ENCODE measurements around the gene FBP1. TPM values are rescaled to one million over a fixed set of nuclear protein-coding genes. Genes with fewer than 3 reads are reported as not detected.
A peak's percentile ranks its signal among the peaks of the same experiment; 100 is the strongest.

Gene FBP1
- total and polyA plus RNA-seq, 2 donors (not counting 3 experiments of a cell fraction or from before 2014, with no cell fraction given) = 2.5 to 3.8 TPM

GRCh38 chr9:94672811-94673487 lies 33.6 kb upstream of the FBP1 start:
- ChIA-PET CTCF (interaction anchor here (1.0 to 2.1 kb wide), 4 partner anchors 9 to 495 kb away, joined by 5 to 10 read pairs (median 8); no protein-coding TSS in a partner anchor), POLR2A (no interaction called here)
- Histone ChIP-seq H3K4me1 (ENCODE audit: control insufficient read depth, extremely low read depth, insufficient read depth, low read length) (peaks cover 6% of the 10 kb centered on the region), H3K9me1 (replicated peaks; ENCODE audit: control insufficient read depth, extremely low read depth, insufficient read depth, low read length) (no peaks in the 10 kb centered on the region), H3K4me2 (ENCODE audit: insufficient read depth, low read length) (no peak overlapping the region), H3K4me3 (replicated peaks in 1 of 3; ENCODE audit: insufficient read depth in 1 of 3, low read depth in 1 of 3, low read length in 3 of 3) (no peak overlapping the region), H3K9me3 (replicated peaks; ENCODE audit: control insufficient read depth, insufficient read depth, low read length) (no peaks in the 10 kb centered on the region), H4K20me1 (replicated peaks; ENCODE audit: control insufficient read depth, extremely low read depth, insufficient read depth, low read length) (no peaks in the 10 kb centered on the region), H3K27ac (ENCODE audit: insufficient read depth, low read depth, low read length) (no peak overlapping the region), H3K27me3 (ENCODE audit: control insufficient read depth in 2 of 2, insufficient read depth in 2 of 2, low read length in 2 of 2) (no peaks in the 10 kb centered on the region), H3K36me3 (ENCODE audit: control insufficient read depth in 2 of 2, extremely low read depth in 1 of 2, insufficient read depth in 2 of 2, low read length in 2 of 2) (no peaks in the 10 kb centered on the region), H3K9ac (replicated peaks; ENCODE audit: extremely low read depth, insufficient read depth, low read length) (no peak overlapping the region), H2AFZ (ENCODE audit: low read depth, low read length) (peak overlapping the region; percentile 73), H3K79me2 (ENCODE audit: control insufficient read depth, insufficient read depth, low read length) (no peaks in the 10 kb centered on the region)
- BruUV-seq (replicated peaks) = no TSS peak
- dilution Hi-C loops (cut with MboI; ENCODE audit: extremely low pct_ligation_motif_present, low sequenced_read_pairs) (loop anchor here (25.0 kb wide), 1 partner anchor 464 kb away; no protein-coding TSS in a partner anchor), intact Hi-C loops (cut with micrococcal nuclease) (no loop called here)
- FAIRE-seq = no peak
- TF ChIP-seq POLR2AphosphoS5 (IDR thresholded peaks at IDR 0.05; ENCODE audit: insufficient read depth, low read depth, low read length) (no peak), MAX (IDR thresholded peaks at IDR 0.05; ENCODE audit: insufficient read depth, insufficient read length) (no peak), JUN (IDR thresholded peaks at IDR 0.05; ENCODE audit: borderline replicate concordance, insufficient read depth, insufficient read length, low read depth) (no peak), GATA2 (IDR thresholded peaks at IDR 0.05; ENCODE audit: insufficient read depth, insufficient read length, low read depth, low read length) (no peak), EZH2 (IDR thresholded peaks at IDR 0.05; ENCODE audit: borderline replicate concordance, low read depth, low read length, severe bottlenecking) (no peak), POLR2A (IDR thresholded peaks at IDR 0.05; ENCODE audit: low read depth, low read length) (no peak), CTCF (IDR thresholded peaks at IDR 0.05; ENCODE audit: extremely low read depth in 1 of 2, insufficient read depth in 1 of 2, low read depth in 1 of 2, low read length in 2 of 2) (no peak), FOS (IDR thresholded peaks at IDR 0.05; ENCODE audit: borderline replicate concordance, insufficient read depth, low read length) (no peak), MYC (IDR thresholded peaks at IDR 0.05; ENCODE audit: low read depth, low read length) (no peak)
- DNase-seq (ENCODE audit: low read depth, low spot score) = no peak
